HepG2 (cell line): ENCODE data around the gene NDUFAF5. TPM values are rescaled to one million over a fixed set of nuclear protein-coding genes. Genes with fewer than 3 reads are reported as not detected.
A peak's percentile ranks its signal among the peaks of the same experiment; 100 is the strongest.

Experiments used
- AFF4 ChIP-seq: sonication (generic); formaldehyde crosslinking; IDR thresholded peaks from 2 replicates; pipeline ENCODE4 v1.4.0; 2020; ENCODE audit warnings: missing genetic modification reagents
- ARNT2 ChIP-seq: sonication (generic); formaldehyde crosslinking; IDR thresholded peaks from 2 replicates; pipeline ENCODE4 v1.8.0; 2022; ENCODE audit warnings: mild to moderate bottlenecking, low read depth, missing genetic modification reagents, moderate library complexity
- HNRNPK ChIP-seq: fragments of 200-400 bp; formaldehyde crosslinking; IDR thresholded peaks from 2 replicates; pipeline ENCODE4 v1.6.1; 2018; ENCODE audit warnings: low read length, low read depth, moderate library complexity, mild to moderate bottlenecking; ENCODE audit not compliant: poor library complexity, severe bottlenecking
- JARID2 ChIP-seq: sonication (generic); formaldehyde crosslinking; IDR thresholded peaks from 2 replicates; pipeline ENCODE4 v1.8.1; 2023; ENCODE audit warnings: missing genetic modification reagents, inconsistent platforms; ENCODE audit not compliant: insufficient replicate concordance
- KDM1A ChIP-seq: IDR thresholded peaks from 2 replicates; pipeline ENCODE4 v1.6.1; 2016; ENCODE audit warnings: missing compliant biosample characterization
- KDM3A ChIP-seq: IDR thresholded peaks from 2 replicates; pipeline ENCODE4 v1.6.1; 2018; ENCODE audit warnings: low read depth, missing compliant biosample characterization
- KMT2A ChIP-seq: sonication (generic); formaldehyde crosslinking; IDR thresholded peaks from 2 replicates; pipeline ENCODE4 v1.4.0; 2020; ENCODE audit warnings: missing genetic modification reagents
- MYC ChIP-seq: sonication (generic); formaldehyde crosslinking; IDR thresholded peaks from 2 replicates; pipeline ENCODE4 v1.9.0; 2021; ENCODE audit warnings: missing genetic modification reagents, borderline replicate concordance
- NCOA1 ChIP-seq: sonication (generic); formaldehyde crosslinking; IDR thresholded peaks from 2 replicates; pipeline ENCODE4 v1.9.0; 2021; ENCODE audit warnings: missing genetic modification reagents
- RELA ChIP-seq: sonication (generic); formaldehyde crosslinking; IDR thresholded peaks from 2 replicates; pipeline ENCODE4 v1.4.0; 2020; ENCODE audit warnings: missing genetic modification reagents
- REXO4 ChIP-seq: sonication (generic); formaldehyde crosslinking; IDR thresholded peaks from 2 replicates; pipeline ENCODE4 v1.8.0; 2022; ENCODE audit warnings: missing genetic modification reagents, mild to moderate bottlenecking, borderline replicate concordance
- SMARCE1 ChIP-seq: fragments of 450-650 bp; IDR thresholded peaks from 2 replicates; pipeline ENCODE4 v1.6.1; 2017; ENCODE audit warnings: borderline replicate concordance
- THAP11 ChIP-seq: IDR thresholded peaks from 2 replicates; pipeline ENCODE4 v1.6.1; 2016; ENCODE audit warnings: missing biosample characterization, missing genetic modification reagents
- ZC3H4 ChIP-seq: sonication (generic); formaldehyde crosslinking; IDR thresholded peaks from 2 replicates; pipeline ENCODE4 v1.4.0; 2020; ENCODE audit warnings: missing genetic modification reagents, borderline replicate concordance
- ZNF263 ChIP-seq: sonication (generic); formaldehyde crosslinking; IDR thresholded peaks from 2 replicates; pipeline ENCODE4 v1.4.0; 2020; ENCODE audit warnings: missing genetic modification reagents
- ZNF3 ChIP-seq: IDR thresholded peaks from 2 replicates; pipeline ENCODE4 v1.7.0; 2017; ENCODE audit warnings: inconsistent platforms
- ZNF549 ChIP-seq: sonication (generic); formaldehyde crosslinking; IDR thresholded peaks from 2 replicates; pipeline ENCODE4 v1.5.0; 2020; ENCODE audit warnings: missing genetic modification reagents
- ZNF746 ChIP-seq: sonication (generic); formaldehyde crosslinking; IDR thresholded peaks from 2 replicates; pipeline ENCODE4 v1.8.0; 2022; ENCODE audit warnings: mild to moderate bottlenecking, missing genetic modification reagents
- ZSCAN5A ChIP-seq: sonication (generic); formaldehyde crosslinking; IDR thresholded peaks from 2 replicates; pipeline ENCODE4 v1.8.0; 2022; ENCODE audit warnings: mild to moderate bottlenecking, missing genetic modification reagents, borderline replicate concordance
- polyA plus RNA-seq, 8 experiments: library from polyadenylated mRNA; depleted of rRNA in 3 of 8; stranded (reverse) in 7 of 8; unstranded in 1 of 8; fragments of >200 nt; fragmentation: Illumina TruSeq in 4 of 8; extraction: Trizol in 4 of 8; gene quantifications; 2 replicates each; pipeline versions ENCODE4 v1.2.1 to v1.2.3, GENCODE V29; 2011 to 2016; ENCODE audit warnings: low read depth in 4 of 8, missing spikeins in 1 of 8, mixed read lengths in 1 of 8; ENCODE audit not compliant: insufficient read depth in 1 of 8
- total RNA-seq, 5 experiments: library from RNA; depleted of rRNA; stranded (reverse); fragments of >200 nt; fragmentation: Illumina TruSeq; extraction: Trizol; gene quantifications; 2 replicates each; pipeline ENCODE4 v1.2.3, GENCODE V29; 2016; ENCODE audit warnings: low read depth in 1 of 5
- TF ChIP-seq, protein P1 (sequence below): IDR thresholded peaks from 2 replicates; pipeline ENCODE4 v1.6.1; 2016; ENCODE audit warnings: low read depth, missing genetic modification reagents, missing compliant biosample characterization

Gene NDUFAF5
- total and polyA plus RNA-seq, 2 of the 13 experiments (the other 11 are each of a cell fraction or from before 2014, with no cell fraction given) = 23.1 to 66.7 TPM

DNA sequence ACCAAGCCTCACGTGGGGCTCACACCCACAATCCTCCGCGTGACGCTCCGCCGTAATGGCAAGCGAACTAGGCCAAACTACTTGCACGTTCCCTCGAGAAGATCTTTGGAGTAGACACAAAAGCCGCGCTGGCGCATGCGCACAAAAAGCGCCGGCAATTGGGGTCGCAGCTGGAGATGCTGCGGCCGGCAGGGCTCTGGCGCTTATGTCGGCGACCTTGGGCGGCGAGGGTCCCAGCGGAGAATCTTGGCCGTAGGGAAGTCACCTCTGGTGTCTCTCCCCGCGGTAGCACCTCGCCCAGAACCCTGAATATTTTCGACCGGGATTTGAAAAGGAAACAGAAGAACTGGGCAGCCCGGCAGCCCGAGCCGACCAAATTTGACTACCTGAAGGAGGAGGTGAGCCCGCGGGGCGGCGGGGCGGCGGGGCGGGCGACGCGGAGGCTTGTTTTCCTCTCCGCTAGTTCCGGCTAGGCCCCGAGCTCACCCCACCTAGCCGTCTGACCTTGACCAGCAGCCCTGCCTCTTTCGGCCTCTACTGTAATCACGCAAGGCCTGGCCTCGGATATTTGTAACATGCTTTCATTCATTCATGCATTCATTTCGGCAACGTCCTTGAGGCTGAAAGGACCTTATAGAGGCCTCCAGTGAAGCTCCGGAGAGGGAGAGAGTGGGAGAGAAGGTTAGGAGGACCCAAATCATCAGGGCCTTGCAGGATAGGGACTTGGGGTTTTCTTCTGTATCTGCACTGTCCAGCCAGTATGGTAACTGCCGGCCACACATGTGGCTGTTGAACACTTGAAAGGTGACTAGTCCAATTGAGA is at the start of gene NDUFAF5, which contains the start of gene ESF1 (continued):
- TF ChIP-seq KMT2A (peak; percentile 100), ZNF746 (CRISPR knock-in tag) (peak; percentile 88; the same call in 1 of the 2 replicates), KDM1A (CRISPR knock-in tag) (peak; percentile 96), ZNF549 (peak; percentile 91; the same call in 1 of the 2 replicates), THAP11 (CRISPR knock-in tag) (peak; percentile 96), KDM3A (CRISPR knock-in tag) (peak; percentile 94), ZSCAN5A (CRISPR knock-in tag) (peak; percentile 13; the same call in 1 of the 2 replicates), NCOA1 (CRISPR knock-in tag) (peak; percentile 89; the same call in 1 of the 2 replicates), ZNF3 (CRISPR knock-in tag) (peak; percentile 76), SMARCE1 (no peak), HNRNPK (peak; percentile 79), RELA (peak; percentile 97), REXO4 (no peak), ZNF263 (CRISPR knock-in tag) (peak; percentile 72), JARID2 (CRISPR knock-in tag) (peak; percentile 62), MYC (CRISPR knock-in tag) (peak; percentile 99), ARNT2 (peak; percentile 95), ZC3H4 (CRISPR knock-in tag) (peak; percentile 85; the same call in 1 of the 2 replicates), AFF4 (CRISPR knock-in tag) (peak; percentile 56)
- TF ChIP-seq, protein P1, sequence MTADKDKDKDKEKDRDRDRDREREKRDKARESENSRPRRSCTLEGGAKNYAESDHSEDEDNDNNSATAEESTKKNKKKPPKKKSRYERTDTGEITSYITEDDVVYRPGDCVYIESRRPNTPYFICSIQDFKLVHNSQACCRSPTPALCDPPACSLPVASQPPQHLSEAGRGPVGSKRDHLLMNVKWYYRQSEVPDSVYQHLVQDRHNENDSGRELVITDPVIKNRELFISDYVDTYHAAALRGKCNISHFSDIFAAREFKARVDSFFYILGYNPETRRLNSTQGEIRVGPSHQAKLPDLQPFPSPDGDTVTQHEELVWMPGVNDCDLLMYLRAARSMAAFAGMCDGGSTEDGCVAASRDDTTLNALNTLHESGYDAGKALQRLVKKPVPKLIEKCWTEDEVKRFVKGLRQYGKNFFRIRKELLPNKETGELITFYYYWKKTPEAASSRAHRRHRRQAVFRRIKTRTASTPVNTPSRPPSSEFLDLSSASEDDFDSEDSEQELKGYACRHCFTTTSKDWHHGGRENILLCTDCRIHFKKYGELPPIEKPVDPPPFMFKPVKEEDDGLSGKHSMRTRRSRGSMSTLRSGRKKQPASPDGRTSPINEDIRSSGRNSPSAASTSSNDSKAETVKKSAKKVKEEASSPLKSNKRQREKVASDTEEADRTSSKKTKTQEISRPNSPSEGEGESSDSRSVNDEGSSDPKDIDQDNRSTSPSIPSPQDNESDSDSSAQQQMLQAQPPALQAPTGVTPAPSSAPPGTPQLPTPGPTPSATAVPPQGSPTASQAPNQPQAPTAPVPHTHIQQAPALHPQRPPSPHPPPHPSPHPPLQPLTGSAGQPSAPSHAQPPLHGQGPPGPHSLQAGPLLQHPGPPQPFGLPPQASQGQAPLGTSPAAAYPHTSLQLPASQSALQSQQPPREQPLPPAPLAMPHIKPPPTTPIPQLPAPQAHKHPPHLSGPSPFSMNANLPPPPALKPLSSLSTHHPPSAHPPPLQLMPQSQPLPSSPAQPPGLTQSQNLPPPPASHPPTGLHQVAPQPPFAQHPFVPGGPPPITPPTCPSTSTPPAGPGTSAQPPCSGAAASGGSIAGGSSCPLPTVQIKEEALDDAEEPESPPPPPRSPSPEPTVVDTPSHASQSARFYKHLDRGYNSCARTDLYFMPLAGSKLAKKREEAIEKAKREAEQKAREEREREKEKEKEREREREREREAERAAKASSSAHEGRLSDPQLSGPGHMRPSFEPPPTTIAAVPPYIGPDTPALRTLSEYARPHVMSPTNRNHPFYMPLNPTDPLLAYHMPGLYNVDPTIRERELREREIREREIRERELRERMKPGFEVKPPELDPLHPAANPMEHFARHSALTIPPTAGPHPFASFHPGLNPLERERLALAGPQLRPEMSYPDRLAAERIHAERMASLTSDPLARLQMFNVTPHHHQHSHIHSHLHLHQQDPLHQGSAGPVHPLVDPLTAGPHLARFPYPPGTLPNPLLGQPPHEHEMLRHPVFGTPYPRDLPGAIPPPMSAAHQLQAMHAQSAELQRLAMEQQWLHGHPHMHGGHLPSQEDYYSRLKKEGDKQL = peak; percentile 85
